Measurements from ENCODE around the gene NCAPD2. TPM values are rescaled to one million over a fixed set of nuclear protein-coding genes. Genes with fewer than 3 reads are reported as not detected.

Gene NCAPD2
- total and polyA plus RNA-seq, 2 donors (not counting 1 experiment from before 2014, with no cell fraction given), result 19.9 to 42.1 TPM

GRCh38 chr12:6533923-6534694 is 40.2 kb downstream of the NCAPD2 start, which contains the start of gene GAPDH:
TSS of gene GAPDH (plus strand) at chr12:6534517. CDS start at chr12:6534833, 316 bp downstream.
- Histone ChIP-seq H3K79me2 (ENCODE audit: control insufficient read depth, insufficient read depth, low read length) (peaks cover 10% of the 10 kb centered on the region), H2AFZ (ENCODE audit: insufficient read depth, low read depth, low read length, poor library complexity, severe bottlenecking) (peak within 1 kb of the TSS; percentile 93), H3K9me3 (ENCODE audit: control extremely low read depth in 1 of 3, control insufficient read depth in 2 of 3, insufficient read depth in 1 of 3, low read length in 2 of 3) (no peaks in the 10 kb centered on the region), H4K20me1 (ENCODE audit: control insufficient read depth, insufficient read depth, low read length, poor library complexity, severe bottlenecking) (peaks cover 31% of the 10 kb centered on the region), H3K36me3 (replicated peaks in 1 of 2; ENCODE audit: control extremely low read depth in 1 of 2, control insufficient read depth in 1 of 2, extremely low read depth in 1 of 2, insufficient read depth in 2 of 2, low read length in 1 of 2) (peaks cover 0 to 50% of the 10 kb centered on the region in 2 experiments), H3K9ac (ENCODE audit: low read length) (peak within 1 kb of the TSS; percentile 88), H3K4me3 (ENCODE audit: control extremely low read depth in 1 of 5, extremely low read depth in 1 of 5, insufficient read depth in 1 of 5, low read depth in 2 of 5, low read length in 4 of 5) (peak within 1 kb of the TSS; percentile 71 to 97 (median 92)), H3K27ac (ENCODE audit: low read length in 2 of 2) (peak within 1 kb of the TSS; percentile 74 to 80), H3K4me2 (replicated peaks; ENCODE audit: low read depth, low read length, poor library complexity, severe bottlenecking) (peak within 1 kb of the TSS; percentile 98), H3K27me3 (replicated peaks in 1 of 4; ENCODE audit: control extremely low read depth in 1 of 4, control insufficient read depth in 3 of 4, insufficient read depth in 4 of 4, low read length in 3 of 4) (no peaks in the 10 kb centered on the region), H3K4me1 (ENCODE audit: control insufficient read depth in 2 of 2, insufficient read depth in 2 of 2, low read length in 2 of 2) (peaks cover 27 to 37% of the 10 kb centered on the region in 2 donors)
- Mint-ChIP-seq H3K4me1 (peaks cover 48% of the 10 kb centered on the region), H3K27ac (peak within 1 kb of the TSS; percentile 98), H3K4me3 (peak within 1 kb of the TSS; percentile 99), H3K27me3 (no peaks in the 10 kb centered on the region), H3K9me3 (ENCODE audit: insufficient read depth) (no peaks in the 10 kb centered on the region)
- peak; percentile 91 for DNase-seq
- WGBS (ENCODE audit: insufficient coverage), result under 1% methylated on average over 58 of the region's 62 CpGs
- TF ChIP-seq EZH2 (IDR thresholded peaks at IDR 0.05; ENCODE audit: borderline replicate concordance, insufficient read depth, low read depth, low read length, poor library complexity, severe bottlenecking), result no peak
- TF ChIP-seq CTCF (IDR thresholded peaks at IDR 0.05), result no peak
- intact Hi-C loops (cut with micrococcal nuclease), result loop anchor here (1.0 to 2.0 kb wide), 4 partner anchors 21 to 111 kb away; partner anchors contain the start of genes MRPL51 and VAMP1
- CTCF ChIA-PET, result interaction anchor here (0.6 to 7.0 kb wide), 10 partner anchors 17 to 338 kb away, joined by 3 to 222 read pairs (median 4); partner anchors contain the start of gene COPS7A
- peak; percentile 71 for ATAC-seq (ENCODE audit: low read depth)
- POLR2A ChIA-PET, result interaction anchor here (0.7 to 5.4 kb wide), 11 partner anchors 20 to 317 kb away, joined by 3 to 39 read pairs (median 6); partner anchors contain the start of genes CD27, CDCA3, COPS7A and MRPL51

Data from B cell (primary cell).